Peyer's patch (tissue), 4 donors: ENCODE results near the gene C16orf92.

Experiments used
- CTCF ChIP-seq, 6 experiments: fragments of 450-650 bp in 4 of 6; fragments of 200-600 bp in 2 of 6; sonication (generic) in 1 of 6; IDR thresholded peaks; one replicate each; pipeline ENCODE4 v1.5.1; 2017 to 2019; ENCODE audit warnings: antibody characterized with exemption in 6 of 6, mild to moderate bottlenecking in 3 of 6, moderate library complexity in 1 of 6
- POLR2A ChIP-seq, 2 donors: fragments of 450-650 bp; IDR thresholded peaks; one replicate each; pipeline ENCODE4 v1.5.1; 2017; ENCODE audit warnings: antibody characterized with exemption in 2 of 2, mild to moderate bottlenecking in 2 of 2, moderate library complexity in 2 of 2

GRCh38 chr16:29982560-29983419, 40.2 kb upstream of the C16orf92 start:
- TF ChIP-seq POLR2A (IDR thresholded peaks at IDR 0.05) (no peak), CTCF (IDR thresholded peaks at IDR 0.05) (no peak)
